ENCODE results near the gene DTX4. TPM values are rescaled to one million over a fixed set of nuclear protein-coding genes. Genes with fewer than 3 reads are reported as not detected.

DTX4 gene
- polyA plus RNA-seq, 4 donors, result 43.1 to 47.2 (median 44.5) TPM

DNA sequence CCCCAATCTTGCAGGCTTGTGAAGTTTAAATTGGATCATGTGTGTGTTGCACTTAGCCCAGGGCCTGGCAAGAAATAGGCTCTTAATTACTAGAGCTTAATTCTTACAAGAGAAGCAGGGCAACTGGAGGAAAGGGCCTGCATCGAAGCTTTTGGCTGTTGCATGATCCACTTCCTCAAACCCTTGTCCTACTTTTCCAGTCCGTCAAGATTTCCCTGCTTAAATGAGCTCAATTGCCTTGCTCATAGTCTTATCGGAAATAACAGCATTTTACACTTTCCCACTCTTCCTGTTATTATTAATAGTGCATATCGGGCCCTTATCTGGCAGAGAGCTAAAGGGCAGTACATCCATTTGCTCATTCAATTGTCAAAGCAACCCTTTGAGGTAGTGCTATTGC is 18.1 kb downstream of the DTX4 start:
- no peak for DNase-seq (ENCODE audit: low read depth in 4 of 4, low spot score in 2 of 4)

- no peak for DNase-seq (ENCODE audit: low read depth in 4 of 4, low spot score in 2 of 4)
These were observed 19.2 kb downstream of the DTX4 start for GRCh38 chr11:59191095-59191494.

GRCh38 chr11:59191890-59192289 is 20.0 kb downstream of the DTX4 start:
- DNase-seq (ENCODE audit: low read depth in 4 of 4, low spot score in 2 of 4), result no peak

DNA sequence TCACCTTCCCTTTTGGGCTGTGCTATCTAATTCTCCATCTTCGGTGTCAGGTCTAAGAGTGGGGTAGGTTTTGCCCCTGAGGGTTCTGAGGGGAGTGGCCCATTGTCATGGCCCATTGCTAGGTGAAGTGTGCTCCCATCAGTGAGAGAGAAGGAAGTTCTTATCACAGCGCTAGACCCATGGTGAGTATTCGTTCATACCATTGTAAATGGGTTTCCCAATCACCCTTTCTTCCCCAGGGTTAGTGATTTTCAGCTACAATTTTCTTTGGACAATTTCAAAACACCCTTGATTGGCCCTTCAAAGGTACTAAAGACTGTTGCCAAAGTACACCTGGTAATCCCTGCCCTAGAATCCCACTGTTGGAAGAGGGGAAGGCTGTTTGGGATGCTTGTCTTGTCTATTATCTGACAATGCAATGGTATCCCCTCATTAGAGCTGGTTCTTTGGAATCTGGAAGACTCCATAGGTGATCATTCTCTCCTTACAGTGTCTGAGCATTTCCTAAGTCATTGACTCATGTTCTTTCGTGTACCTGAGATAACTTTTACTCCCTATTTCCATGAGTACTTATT is 20.6 kb downstream of the DTX4 start:
- no peak for DNase-seq (ENCODE audit: low read depth in 4 of 4, low spot score in 2 of 4)

DNA sequence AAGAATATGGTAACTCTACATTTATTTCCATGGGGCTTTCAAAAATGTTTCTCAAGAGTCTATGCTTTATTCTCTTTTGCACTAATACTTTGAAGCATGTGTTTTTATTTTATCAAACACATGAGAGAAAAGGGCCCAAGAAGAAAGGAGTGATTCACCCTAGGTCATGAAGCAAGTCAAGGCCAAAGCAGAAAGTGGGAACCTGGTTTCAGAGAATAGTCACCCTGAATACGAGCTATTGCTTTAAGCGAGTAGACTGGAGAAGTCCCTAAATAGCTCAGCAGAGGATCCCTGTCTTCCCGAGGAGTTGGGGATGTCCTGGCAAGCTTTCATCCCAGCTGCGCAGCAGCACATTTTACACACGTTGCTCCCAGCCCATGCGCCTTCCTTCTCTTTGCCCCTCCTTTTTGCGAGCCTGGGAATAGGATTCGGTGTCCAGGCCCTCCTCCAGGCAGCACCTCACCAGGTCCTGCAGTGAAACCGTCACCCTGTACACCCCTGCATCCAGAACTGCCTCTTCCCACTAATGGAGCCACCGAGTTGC is 21.7 kb downstream of the DTX4 start:
- no peak for DNase-seq (ENCODE audit: low read depth in 4 of 4, low spot score in 2 of 4)

DNA sequence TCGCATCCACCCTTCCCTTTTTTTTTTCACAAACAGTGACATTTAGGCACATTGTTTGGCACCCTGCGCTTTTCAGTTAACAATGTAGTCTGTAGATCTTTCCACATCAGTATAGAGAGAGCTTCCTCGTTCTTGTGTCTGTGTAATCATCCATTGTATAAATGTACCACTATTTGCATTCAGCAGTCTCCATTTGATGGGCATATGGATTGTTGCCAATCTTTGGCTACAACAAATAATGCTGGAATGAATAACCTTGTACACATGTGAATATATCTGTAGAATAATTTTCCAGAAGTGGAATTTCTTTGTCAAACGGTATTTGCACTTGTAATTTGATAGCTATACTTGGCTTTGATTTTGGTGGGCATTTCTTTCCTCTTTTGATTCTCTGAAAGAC is 23.7 kb downstream of the DTX4 start:
- DNase-seq (ENCODE audit: low read depth in 4 of 4, low spot score in 2 of 4), result no peak

GRCh38 chr11:59196777-59197176 is 24.8 kb downstream of the DTX4 start:
- no peak for DNase-seq (ENCODE audit: low read depth in 4 of 4, low spot score in 2 of 4)

- peak in 1 of 4 donors; percentile 36 for DNase-seq (ENCODE audit: low read depth in 4 of 4, low spot score in 2 of 4)
These were observed 26.1 kb downstream of the DTX4 start for GRCh38 chr11:59197991-59198390.

DNA sequence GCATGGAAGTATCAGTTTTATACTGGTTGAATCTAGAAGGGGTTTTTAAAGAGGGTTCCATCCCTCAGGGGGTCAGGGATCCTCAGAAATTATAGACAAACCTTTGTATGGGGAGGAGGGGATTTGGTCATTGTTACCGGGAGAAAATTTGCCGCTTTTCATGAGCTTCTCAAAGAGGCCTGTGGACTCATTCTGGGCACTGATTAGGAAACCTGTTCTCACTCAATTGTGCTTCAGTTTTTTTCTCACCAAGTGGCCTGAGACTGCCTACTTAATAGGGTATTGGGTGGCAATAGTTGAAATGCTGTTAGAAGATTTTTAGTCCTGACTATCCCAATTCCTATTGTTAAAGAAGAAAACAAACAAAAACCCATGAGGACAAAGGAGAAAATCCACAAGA is 26.8 kb downstream of the DTX4 start:
- no peak for DNase-seq (ENCODE audit: low read depth in 4 of 4, low spot score in 2 of 4)

- no peak for DNase-seq (ENCODE audit: low read depth in 4 of 4, low spot score in 2 of 4)
These were observed 27.9 kb downstream of the DTX4 start for GRCh38 chr11:59199546-59200422.

DNA sequence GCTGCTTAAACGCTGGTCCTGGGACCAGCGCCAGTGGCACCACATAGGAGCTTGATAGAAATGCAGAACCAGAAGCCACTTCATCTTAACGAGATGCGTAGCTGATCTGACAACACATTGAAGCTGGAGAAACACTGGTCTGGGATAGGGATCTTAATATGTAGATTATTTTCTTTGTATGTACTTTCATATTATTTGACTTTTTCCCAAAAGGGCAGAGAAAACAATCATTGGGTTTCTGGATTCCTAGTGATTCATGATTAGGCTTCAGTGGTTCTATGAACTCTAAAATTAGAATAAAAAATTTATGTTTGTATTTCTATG is 28.5 kb downstream of the DTX4 start:
- DNase-seq (ENCODE audit: low read depth in 4 of 4, low spot score in 2 of 4), result no peak

GRCh38 chr11:59201353-59201752 is 29.4 kb downstream of the DTX4 start:
- DNase-seq (ENCODE audit: low read depth in 4 of 4, low spot score in 2 of 4), result no peak

DNA sequence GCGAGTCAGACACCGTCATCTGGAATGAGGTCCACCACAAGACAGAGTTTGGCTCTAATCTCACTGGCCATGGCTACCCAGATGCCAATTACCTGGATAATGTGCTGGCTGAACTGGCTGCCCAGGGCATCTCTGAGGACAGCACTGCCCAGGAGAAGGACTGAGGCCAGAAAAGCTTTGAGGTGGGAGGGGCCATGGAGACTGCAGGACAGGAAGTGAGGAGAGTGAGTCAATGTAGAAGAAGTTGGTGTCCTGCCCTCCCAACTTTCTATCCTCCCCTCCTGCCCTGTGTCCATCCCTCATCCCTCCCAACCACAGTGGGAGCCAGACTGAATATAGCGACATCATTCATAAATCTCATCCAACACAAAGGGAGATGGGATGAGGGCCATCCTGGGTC is 32.8 kb downstream of the DTX4 start:
- DNase-seq (ENCODE audit: low read depth in 4 of 4, low spot score in 2 of 4), result no peak

DNA sequence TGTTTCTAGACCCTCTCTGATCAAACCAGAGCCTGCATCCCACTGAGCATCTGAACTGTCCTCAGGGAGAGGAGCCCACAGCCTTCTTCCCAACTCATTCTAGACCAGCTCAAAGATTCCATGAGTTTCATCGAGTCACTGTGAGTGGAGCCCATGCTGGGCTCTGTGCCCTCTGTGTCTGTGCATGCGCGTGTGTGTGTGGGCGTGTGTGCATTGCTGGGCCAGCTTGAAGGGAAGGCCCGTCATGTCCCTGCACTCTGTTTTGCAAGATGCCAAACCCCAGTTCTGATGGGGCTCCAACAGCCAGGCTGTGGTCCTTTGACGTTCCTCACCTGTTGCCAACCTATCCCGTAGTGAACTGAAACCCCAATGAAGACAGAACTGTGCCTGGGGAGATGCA is 33.7 kb downstream of the DTX4 start:
- no peak for DNase-seq (ENCODE audit: low read depth in 4 of 4, low spot score in 2 of 4)

GRCh38 chr11:59206635-59207034 is 34.7 kb downstream of the DTX4 start:
- no peak for DNase-seq (ENCODE audit: low read depth in 4 of 4, low spot score in 2 of 4)

DNA sequence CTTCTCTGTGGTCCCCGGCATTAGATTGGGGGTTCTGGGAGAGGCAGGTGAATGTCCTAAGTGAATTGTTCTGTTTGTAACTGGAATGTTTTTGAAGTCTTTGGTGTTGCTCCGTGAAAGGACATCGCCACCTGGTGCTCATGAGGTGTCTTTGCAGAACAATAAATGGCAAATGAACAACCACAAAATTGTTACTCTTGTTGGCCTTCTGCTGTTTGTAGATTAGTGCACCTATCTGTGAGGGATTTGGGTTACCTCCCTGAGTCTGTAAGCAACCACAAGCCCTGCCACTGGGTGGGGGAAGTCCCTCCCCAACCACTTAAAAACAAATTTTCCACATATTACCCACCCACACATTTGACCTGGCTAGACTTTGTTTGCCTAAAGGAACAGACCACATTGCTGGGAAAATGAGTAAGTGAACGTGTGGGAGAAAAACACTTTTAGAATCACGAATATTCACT is 36.1 kb downstream of the DTX4 start:
- DNase-seq (ENCODE audit: low read depth in 4 of 4, low spot score in 2 of 4), result no peak

- no peak for DNase-seq (ENCODE audit: low read depth in 4 of 4, low spot score in 2 of 4)
These were observed 37.0 kb downstream of the DTX4 start for GRCh38 chr11:59208956-59209355.

DNA sequence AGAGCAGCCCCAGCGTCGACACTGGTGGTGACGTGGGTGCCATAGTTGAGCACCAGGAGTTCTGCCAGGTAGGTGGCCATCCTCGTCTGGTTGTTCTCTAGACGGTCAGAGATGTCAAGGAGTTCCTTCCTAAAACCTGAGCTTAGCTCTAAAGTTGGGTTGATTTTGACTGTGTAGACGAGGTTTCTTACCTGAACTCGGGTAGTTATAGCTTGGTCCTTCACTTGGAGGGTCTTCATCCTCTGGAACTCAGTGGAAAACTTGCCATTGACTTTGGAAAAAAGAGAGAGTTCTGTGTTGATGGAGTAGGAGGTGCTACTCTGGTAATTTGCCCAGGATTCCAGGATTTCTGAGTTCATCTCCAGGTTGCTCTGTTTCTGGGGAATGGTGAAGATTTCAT is 40.3 kb downstream of the DTX4 start:
- DNase-seq (ENCODE audit: low read depth in 4 of 4, low spot score in 2 of 4), result no peak

GRCh38 chr11:59212744-59213631 is 41.1 kb downstream of the DTX4 start, which contains the start of gene MPEG1:
MPEG1 (minus strand) TSS chr11:59212927; CDS start chr11:59212865, 62 bp downstream.
- DNase-seq (ENCODE audit: low read depth in 4 of 4, low spot score in 2 of 4), result no peak

DNA sequence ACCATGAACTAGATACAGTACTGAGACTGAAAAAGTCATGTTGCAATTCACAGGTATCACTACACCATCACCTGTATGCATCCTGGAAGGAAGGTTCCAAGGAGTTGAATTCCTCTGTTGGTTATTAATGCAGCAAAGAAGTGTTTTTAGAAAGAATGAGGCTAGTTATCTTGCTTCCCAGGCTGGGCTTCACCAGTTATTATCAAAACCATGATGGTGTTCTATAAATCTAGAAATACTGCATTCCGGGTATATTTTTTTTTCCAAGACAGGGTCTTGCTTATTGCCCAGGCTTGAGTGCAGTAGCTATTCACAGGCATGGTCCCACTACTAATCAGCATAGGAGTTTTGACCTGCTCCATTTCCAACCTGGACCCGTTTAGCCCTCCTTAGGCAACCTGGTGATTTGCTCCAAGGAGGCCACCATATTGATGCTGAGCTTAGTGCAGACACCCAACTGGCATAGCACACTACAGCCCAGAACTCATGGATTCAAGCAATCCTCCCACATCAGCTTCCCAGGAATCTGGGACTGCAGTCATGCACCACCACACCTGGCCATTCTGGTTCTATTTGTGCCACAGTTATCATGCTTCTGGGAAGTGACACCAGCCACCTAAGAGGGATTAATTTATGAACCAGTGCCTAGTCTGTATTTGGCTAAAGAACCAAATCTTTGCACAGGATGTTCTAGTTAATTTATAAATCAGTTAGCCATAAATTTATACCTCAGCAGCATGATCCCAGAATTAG is 42.4 kb downstream of the DTX4 start:
- DNase-seq (ENCODE audit: low read depth in 4 of 4, low spot score in 2 of 4), result no peak

Data from left renal cortex interstitium (tissue), 4 donors.